IPS-15b (cell line): ENCODE results near the gene FBF1.

Experiments used
- H3K27me3 ChIP-seq: one replicate; pipeline ENCODE4 v1.6.1; 2013; ENCODE audit warnings: low read length; ENCODE audit not compliant: control insufficient read depth, insufficient read depth
- H3K36me3 ChIP-seq: one replicate; pipeline ENCODE4 v1.6.1; 2013; ENCODE audit warnings: low read length; ENCODE audit not compliant: control insufficient read depth, insufficient read depth
- H3K4me1 ChIP-seq: one replicate; pipeline ENCODE4 v1.6.1; 2013; ENCODE audit warnings: mild to moderate bottlenecking, low read length; ENCODE audit not compliant: control insufficient read depth, insufficient read depth
- H3K4me3 ChIP-seq: one replicate; pipeline ENCODE4 v1.5.1; 2013; ENCODE audit warnings: low read depth, low read length
- H3K9ac ChIP-seq: one replicate; pipeline ENCODE4 v1.6.1; 2013; ENCODE audit warnings: low read depth, mild to moderate bottlenecking, low read length
- H3K9me3 ChIP-seq: one replicate; pipeline ENCODE4 v1.6.1; 2013; ENCODE audit warnings: mild to moderate bottlenecking, low read length; ENCODE audit not compliant: control insufficient read depth, insufficient read depth

Gene FBF1

DNA sequence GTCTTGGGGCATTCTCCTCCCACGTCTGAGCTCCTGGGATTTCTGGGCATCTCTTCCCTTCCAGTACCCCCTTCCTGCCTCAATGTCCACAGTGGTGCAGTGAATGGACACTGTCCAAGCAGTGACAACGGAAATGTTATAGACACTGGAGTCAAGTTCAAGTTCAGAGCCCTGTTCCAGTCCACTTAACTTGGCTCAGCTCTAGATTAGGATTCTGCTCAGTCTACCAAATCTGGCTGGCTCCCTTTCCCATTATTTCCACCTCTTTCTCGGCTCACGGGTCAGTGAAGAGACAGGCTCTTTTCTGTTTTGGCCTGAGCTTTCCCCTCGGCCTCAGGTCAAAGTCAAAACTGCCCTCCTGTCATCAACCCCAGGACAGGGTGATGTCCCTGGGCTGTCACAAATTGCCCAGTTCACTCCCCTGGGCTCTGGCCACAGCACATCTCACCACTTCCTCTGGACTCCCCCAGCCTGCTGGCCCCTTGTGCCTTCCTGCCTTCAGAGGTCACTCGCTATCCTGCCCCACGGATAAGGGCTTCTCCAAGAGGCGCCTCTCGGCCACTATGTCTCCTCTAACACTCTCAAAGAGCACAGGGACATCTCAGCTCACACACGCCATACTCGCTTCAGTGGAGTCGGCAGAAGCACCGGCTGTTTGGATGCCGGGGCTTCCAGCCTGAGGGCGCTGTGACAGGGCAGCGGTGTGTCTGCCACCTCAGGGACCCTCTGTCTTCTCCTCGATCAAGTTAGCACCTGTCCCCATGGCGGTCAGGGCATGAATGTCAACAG, 18.5 kb downstream of the FBF1 start:
- Histone ChIP-seq H3K9ac (no peak overlapping the region), H3K4me3 (no peak overlapping the region), H3K9me3 (no peaks in the 10 kb centered on the region), H3K36me3 (peaks cover 9% of the 10 kb centered on the region), H3K4me1 (no peaks in the 10 kb centered on the region), H3K27me3 (no peaks in the 10 kb centered on the region)

DNA sequence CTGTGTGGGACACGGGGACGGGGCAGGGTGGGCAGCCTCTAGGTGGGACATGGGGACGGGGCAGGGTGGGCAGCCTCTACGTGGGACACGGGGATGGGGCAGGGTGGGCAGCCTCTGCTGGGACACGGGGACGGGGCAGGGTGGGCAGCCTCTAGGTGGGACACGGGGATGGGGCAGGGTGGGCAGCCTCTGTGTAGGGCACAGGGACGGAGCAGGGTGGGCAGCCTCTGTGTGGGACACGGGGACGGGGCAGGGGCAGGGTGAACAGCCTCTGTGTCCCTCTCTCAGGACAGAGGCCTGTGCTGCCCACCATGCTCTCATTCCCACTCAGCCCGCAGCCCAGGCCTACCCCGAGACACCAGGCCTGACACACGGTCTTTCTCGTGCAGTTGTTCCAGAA, 19.2 kb downstream of the FBF1 start:
- no peak overlapping the region for H3K9ac ChIP-seq
- no peaks in the 10 kb centered on the region for H3K27me3 ChIP-seq

DNA sequence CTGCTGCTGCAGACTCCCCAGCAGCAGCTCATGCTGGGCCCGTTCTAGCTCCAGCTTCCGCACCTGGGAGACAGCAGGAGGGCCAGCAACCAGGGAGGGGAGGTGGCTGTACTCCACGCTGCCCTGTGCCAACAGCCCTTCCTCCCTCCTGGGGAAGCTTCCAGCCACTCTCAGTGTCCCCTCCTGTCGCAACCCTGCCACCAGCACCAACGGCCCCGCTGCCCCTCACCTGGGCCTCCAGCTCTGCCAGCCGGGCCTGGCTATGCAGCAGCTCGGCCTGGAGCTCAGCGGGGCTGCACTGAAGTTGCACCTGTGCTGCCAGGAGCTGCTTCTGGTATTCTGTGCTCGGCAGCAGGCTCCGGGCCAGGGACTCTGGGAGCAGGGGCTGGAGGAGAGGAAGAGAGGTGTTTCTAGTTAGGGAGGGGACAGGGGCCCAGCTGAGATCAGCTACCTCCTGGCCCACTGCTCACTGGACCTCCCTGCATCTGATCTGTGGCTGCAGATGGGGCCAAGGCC, 20.7 kb downstream of the FBF1 start:
- Histone ChIP-seq H3K9me3 (no peaks in the 10 kb centered on the region), H3K27me3 (no peaks in the 10 kb centered on the region), H3K9ac (no peak overlapping the region), H3K4me3 (no peak overlapping the region), H3K36me3 (peaks cover 6% of the 10 kb centered on the region), H3K4me1 (no peaks in the 10 kb centered on the region)

More for the DNA sequence above, 19.2 kb downstream of the FBF1 start:
- Histone ChIP-seq H3K36me3 (peaks cover 9% of the 10 kb centered on the region), H3K4me3 (no peak overlapping the region), H3K9me3 (no peaks in the 10 kb centered on the region), H3K4me1 (no peaks in the 10 kb centered on the region)

DNA sequence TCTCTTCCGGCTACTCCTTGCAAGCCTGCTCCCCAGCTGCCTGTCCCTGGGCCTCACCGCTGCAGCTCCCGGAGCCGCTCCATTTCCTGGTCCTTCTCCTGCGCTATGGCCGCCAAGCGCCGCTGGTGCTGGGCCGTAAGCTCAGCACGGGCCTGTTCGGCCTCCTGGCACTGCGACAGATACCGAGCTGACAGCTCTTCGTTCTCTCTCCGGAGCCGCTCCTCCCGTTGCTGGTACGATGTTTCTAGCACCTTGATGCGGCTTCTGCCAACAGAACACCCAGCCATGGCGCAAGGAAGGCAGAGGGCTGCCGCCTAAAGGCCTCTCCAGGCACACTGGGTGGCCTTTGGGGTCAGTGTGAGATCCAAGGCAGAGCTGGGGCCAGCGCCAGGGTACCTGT, 21.2 kb downstream of the FBF1 start:
- Histone ChIP-seq H3K4me3 (no peak overlapping the region), H3K9ac (no peak overlapping the region), H3K27me3 (no peaks in the 10 kb centered on the region), H3K9me3 (no peaks in the 10 kb centered on the region), H3K36me3 (peaks cover 6% of the 10 kb centered on the region), H3K4me1 (no peaks in the 10 kb centered on the region)

DNA sequence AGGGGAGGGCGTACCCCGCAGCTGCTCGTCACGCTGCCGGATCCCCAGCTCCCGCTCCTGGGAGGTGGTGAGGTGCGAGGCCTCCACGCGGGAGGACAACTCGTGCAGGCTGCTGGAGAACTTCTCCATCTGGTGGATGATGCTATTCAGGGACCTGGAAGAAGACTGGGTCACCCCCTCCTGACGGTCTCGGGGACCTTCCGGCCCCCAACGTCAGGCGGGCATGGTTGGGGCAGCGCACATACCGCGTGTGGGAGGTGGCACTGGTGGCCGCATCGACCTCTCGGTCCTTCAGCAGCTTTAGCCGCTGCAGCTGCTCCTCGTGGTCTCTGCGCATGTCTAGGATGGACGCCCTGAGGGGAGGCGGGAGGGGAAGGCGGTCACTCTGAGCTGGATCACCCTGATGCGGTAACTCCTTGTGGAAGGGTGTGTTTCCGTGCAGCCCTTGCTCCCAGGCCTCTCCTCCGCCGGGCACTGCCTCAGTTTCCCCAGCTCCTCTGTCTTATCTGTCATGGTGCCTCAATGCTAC, 22.9 kb downstream of the FBF1 start:
- Histone ChIP-seq H3K27me3 (no peaks in the 10 kb centered on the region), H3K36me3 (peaks cover 11% of the 10 kb centered on the region), H3K9me3 (no peaks in the 10 kb centered on the region), H3K9ac (no peak overlapping the region), H3K4me3 (no peak overlapping the region), H3K4me1 (no peaks in the 10 kb centered on the region)

DNA sequence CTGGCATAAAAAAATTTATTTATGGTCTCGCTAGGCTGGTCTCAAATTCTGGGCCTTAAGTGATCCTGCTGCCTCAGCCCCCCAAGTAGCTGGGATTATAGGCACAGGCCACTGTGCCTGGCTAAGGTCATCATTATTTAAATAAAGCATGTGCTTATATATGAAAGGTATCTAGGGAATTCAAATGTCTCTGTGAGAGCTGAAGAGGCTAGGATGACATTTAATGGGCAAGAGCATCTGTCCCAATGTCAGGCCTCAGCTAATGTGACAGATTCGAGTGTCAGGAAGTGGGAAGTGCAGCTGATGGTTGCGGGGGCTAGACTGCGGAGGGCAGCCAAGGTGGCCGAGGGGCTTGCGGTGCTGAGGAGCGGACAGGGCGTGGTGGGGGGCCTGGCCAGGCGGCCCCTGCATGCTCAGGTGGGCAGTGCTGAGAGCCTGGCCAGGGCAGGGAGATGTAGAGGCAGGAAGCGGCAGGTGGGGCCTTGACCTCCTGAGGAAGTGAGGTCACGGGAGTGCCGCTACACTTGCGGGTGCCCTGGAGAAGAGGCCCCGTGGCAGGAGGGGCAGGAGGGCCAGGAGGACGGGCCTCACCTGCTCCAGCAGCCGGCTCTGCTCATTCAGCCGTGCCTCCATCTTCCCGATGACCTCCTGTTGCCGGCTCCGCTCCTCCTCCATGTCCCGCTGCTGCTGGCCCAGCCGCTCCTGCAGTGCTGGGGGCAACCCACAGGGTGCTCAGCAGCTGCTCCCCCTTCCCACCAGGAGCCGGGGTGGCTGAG, 23.5 kb downstream of the FBF1 start:
- H3K9me3 ChIP-seq: no peaks in the 10 kb centered on the region
- peaks cover 8% of the 10 kb centered on the region for H3K36me3 ChIP-seq
- H3K4me1 ChIP-seq: no peaks in the 10 kb centered on the region
- no peak overlapping the region for H3K9ac ChIP-seq
- no peaks in the 10 kb centered on the region for H3K27me3 ChIP-seq
- H3K4me3 ChIP-seq: no peak overlapping the region

DNA sequence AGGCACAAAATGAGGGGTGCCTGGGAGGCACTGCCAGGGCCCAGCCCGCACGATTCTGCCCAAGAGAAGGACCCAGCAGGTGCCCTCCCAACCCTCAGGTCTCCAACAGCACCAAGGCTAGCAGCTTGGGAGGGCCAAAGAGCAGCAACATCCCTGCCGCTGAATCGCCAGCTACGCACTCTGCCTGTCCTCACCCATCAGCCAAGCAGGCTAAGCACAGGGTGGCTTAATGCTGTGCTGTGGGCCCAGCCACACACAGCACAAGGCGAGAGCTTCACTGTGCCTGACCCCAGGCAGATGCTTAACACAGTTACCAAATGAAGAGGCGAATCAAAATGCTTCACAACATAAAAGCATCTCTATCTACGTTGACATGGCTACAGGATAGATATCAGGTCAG, 25.6 kb downstream of the FBF1 start:
- no peak overlapping the region for H3K9ac ChIP-seq
- no peaks in the 10 kb centered on the region for H3K9me3 ChIP-seq
- H3K36me3 ChIP-seq: peaks cover 8% of the 10 kb centered on the region
- no peak overlapping the region for H3K4me3 ChIP-seq
- no peaks in the 10 kb centered on the region for H3K27me3 ChIP-seq
- no peaks in the 10 kb centered on the region for H3K4me1 ChIP-seq

DNA sequence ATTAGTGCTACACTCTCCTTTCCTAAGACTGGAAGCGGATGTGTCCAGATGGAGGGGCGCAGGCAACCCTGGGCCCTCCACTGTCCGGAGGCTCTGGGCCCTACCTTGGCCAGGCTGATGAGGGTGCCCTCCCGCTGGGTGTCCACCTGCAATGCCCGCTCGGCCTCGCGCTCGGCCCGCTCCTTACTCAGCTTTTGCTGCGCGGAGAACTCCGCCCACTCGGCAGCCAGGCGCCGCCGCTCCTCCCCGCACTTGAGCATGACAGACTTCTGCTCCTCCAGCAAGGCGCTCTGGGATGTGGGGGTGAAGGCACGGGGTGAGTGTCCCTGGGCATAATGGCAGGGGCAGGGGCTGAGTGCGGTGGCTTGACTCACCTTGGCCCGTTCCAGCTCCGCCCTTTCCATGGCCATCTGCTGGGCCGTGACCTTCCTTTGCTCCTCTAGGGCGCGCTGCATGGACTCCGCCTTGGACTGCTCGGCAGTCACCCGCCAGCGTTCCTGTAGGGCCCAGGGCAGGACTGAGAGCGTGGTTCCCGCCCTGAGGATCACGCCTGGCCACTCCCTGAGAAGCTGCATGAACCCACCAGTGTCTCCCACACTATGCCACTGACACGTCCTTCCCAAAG, 26.1 kb downstream of the FBF1 start:
- Histone ChIP-seq H3K4me1 (no peaks in the 10 kb centered on the region), H3K4me3 (no peak overlapping the region), H3K9ac (no peak overlapping the region), H3K27me3 (no peaks in the 10 kb centered on the region), H3K9me3 (no peaks in the 10 kb centered on the region), H3K36me3 (peaks cover 8% of the 10 kb centered on the region)

DNA sequence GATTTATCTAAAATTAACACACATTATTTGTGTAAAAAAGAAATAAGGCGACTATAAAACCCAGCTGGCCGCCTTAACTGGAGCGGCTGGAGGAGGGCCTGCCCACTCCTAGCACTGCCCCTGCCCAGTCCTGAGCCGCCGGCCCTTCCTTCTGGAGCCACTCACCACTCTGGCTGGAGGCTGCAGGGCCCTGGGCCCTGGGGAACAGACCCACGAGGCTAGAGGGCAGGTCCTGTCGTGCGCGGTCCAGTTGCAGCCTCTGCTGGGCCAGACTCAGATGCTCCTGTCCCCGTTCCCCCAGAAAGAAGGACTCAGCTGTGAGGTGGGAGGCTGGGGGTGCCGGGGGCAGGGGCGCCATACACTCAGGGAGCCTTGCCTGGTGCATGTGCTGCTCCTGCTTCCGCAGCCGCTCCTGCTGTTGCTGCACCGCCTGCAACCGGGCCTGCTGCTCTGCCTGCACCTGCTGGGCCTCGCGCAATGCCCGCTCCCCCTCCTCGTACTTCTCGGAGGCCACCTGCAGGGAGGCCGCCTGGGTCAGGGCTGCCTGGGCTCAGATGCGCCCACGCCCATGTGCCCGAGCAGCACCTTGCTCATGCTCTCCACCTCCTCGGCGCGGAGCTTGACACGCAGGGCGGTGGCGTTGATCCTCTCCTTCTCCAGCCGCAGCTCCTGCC, 27.2 kb downstream of the FBF1 start:
- no peaks in the 10 kb centered on the region for H3K27me3 ChIP-seq
- H3K36me3 ChIP-seq: peaks cover 8% of the 10 kb centered on the region
- no peak overlapping the region for H3K4me3 ChIP-seq
- no peak overlapping the region for H3K9ac ChIP-seq
- no peaks in the 10 kb centered on the region for H3K4me1 ChIP-seq
- no peaks in the 10 kb centered on the region for H3K9me3 ChIP-seq

DNA sequence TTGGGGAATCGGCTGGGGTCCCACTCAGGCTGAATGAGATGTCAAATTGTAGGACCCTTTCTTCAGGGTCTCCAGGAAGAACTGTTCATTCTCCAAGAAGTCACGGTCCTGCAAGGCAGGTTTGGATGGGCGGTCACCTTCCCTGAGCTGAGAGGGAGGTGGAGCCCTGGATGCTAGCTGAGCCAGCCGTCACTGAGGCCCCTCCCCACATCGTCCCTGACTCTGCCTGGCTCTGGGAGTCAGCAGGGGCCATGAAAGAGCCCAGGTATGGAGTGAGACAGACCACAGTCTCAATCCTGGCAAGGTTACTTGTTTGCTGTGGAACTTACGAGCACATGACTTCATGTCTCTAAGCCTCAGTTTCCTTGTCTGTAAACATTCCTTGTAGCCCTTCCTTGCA, 30.1 kb downstream of the FBF1 start:
- Histone ChIP-seq H3K4me3 (no peak overlapping the region), H3K9ac (no peak overlapping the region), H3K4me1 (no peaks in the 10 kb centered on the region), H3K9me3 (no peaks in the 10 kb centered on the region), H3K27me3 (no peaks in the 10 kb centered on the region), H3K36me3 (peaks cover 8% of the 10 kb centered on the region)

DNA sequence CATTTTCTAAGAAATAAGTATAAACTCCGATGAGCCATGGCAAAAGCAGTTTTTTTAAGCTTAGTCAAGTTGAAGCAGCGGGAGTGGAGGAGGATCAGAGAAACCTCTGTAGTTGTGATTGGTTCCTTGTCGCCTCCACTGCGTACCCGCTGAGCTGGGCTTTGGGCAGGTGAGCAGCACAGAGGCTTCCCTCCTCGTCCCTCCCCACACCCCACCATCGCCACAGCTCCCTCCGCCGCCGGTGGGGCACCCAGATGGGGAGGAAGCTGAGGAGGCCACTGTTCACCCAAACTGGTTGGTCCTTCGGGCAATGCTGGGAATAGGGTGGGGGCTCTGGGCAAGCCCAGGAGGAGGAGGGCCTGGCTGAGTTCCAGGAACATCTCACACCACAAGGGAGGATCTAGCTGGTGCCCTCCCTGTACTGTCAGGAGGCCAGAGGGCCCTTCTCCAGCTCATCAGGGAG, 31.0 kb downstream of the FBF1 start:
- no peaks in the 10 kb centered on the region for H3K4me1 ChIP-seq
- H3K9ac ChIP-seq: no peak overlapping the region
- H3K9me3 ChIP-seq: no peaks in the 10 kb centered on the region
- peaks cover 8% of the 10 kb centered on the region for H3K36me3 ChIP-seq
- no peaks in the 10 kb centered on the region for H3K27me3 ChIP-seq
- H3K4me3 ChIP-seq: no peak overlapping the region
